ENCODE results near the gene CDKL4.
"Not testable (repeated sequence)": the region's sequence is repeated elsewhere in the genome, so short reads cannot be mapped to it uniquely, and the experiment has no call there.

Gene CDKL4

DNA sequence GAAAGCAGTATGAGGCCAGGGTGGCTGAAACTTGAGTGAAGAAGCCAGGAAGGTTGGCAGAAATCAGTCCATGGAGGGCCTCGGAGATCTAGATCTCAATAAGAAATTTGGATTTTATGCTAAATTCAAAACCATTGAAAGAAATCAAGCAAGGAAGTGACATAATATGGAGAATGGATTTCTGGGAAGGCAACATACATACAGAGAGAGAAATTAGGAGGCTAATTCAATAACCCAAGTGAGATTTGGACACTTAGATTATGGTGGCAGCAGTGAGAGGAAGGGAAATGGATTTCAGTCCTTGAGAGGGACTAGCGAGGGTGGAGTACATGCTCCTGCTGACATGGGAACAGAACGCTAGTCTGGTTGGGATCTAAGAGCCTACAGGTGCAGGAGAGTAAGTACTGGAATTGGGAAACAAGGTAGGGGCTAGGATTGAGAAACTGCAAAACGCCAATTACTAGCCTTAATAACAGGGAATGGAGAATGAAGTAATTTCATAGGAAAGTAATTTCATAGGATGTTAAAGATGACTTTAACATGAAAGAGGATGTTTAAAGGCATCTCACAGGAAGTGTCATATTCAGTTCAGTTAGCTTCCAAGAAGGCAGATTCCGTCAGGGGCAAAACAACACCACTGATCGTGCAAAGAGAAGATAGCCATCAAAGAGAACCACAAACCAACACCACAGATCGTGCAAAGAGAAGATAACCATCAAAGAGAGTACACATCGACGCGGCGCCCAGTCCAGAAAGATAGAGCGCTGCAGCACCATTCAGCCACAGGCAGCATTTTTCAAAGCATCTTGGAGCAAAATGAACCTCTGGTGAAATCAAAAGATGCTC is 27.2 kb downstream of the CDKL4 start:
- H3K4me1 Mint-ChIP-seq: peaks cover 56% of the 10 kb centered on the region
- H3K4me3 Mint-ChIP-seq: peak overlapping the region; percentile 61
- H3K36me3 Mint-ChIP-seq: peaks cover 15% of the 10 kb centered on the region
- peak; percentile 48 to 86 for DNase-seq (ENCODE audit: low spot score in 2 of 2)
- H3K27ac Mint-ChIP-seq: peak overlapping the region; percentile 95
- H3K9me3 Mint-ChIP-seq: no peaks in the 10 kb centered on the region
- ATAC-seq: peak; percentile 89

DNA sequence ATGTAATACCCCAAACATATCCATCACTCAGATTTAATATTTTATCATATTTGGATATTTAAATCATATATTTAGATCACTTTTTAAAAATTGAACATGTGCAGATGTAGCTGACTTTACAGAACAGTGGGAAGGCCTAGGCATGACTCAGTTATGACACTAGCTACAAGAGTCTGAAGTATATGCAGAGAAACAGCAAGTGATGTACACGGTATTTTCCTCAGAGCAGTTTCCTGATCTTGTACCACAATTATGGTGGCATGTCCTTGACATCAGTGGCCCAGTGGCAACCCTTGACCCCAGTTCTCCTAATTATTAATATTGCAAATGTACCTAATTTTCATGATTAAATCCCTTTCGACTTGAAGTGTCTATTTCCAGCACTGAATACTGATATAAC is 28.2 kb downstream of the CDKL4 start:
- DNase-seq (ENCODE audit: low spot score in 2 of 2) (no peak), ATAC-seq (peak; percentile 46)
- peak overlapping the region; percentile 61 for H3K4me3 Mint-ChIP-seq
- H3K36me3 Mint-ChIP-seq: peaks cover 15% of the 10 kb centered on the region
- H3K27ac Mint-ChIP-seq: peak overlapping the region; percentile 95
- H3K4me1 Mint-ChIP-seq: peaks cover 60% of the 10 kb centered on the region
- no peaks in the 10 kb centered on the region for H3K9me3 Mint-ChIP-seq

DNA sequence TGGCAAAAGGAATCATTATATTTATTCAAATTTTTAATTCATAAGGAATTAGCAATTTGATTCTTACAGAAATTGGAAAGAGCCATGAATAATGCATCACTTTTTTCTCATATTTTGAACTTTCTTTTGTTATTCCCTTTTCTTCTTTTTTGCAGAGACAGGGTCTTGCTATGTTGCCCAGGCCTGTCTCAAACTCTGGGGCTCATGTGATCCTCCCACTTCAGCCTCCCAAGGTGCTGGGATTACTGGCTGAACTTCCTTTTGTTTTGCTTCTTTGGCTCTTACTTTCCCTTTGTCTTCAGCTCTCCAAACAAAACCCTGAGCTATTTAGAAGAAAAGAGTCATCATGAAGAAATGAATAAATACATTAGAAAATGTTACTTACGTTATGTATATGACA is 30.8 kb downstream of the CDKL4 start:
- Mint-ChIP-seq H3K4me3 (no peak overlapping the region), H3K36me3 (peaks cover 15% of the 10 kb centered on the region), H3K9me3 (no peaks in the 10 kb centered on the region), H3K4me1 (peaks cover 49% of the 10 kb centered on the region), H3K27ac (no peak overlapping the region)
- no peak for ATAC-seq
- no peak for DNase-seq (ENCODE audit: low spot score in 2 of 2)

DNA sequence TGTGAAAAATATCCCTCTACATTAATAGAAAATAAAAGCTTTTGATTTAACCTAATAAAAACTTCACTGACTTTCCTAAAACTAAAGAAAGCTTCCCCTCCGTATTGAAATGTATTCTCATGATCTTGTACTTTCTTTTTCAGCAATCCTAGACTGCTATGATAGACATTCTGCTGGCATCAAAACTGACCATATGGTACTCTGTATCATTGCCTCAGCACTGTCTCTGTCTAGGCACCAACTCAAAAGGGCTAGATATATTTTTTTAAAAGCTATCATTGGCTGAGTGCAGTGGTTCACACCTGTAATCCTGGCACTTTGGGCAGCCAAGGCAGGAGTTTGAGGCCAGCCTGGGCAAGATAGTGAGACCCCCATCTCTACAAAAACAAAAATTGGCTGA is 32.9 kb downstream of the CDKL4 start:
- no peaks in the 10 kb centered on the region for H3K9me3 Mint-ChIP-seq
- ATAC-seq: no peak
- no peak overlapping the region for H3K27ac Mint-ChIP-seq
- H3K4me1 Mint-ChIP-seq: peaks cover 27% of the 10 kb centered on the region
- no peak for DNase-seq (ENCODE audit: low spot score in 2 of 2)
- no peak overlapping the region for H3K4me3 Mint-ChIP-seq
- no peaks in the 10 kb centered on the region for H3K36me3 Mint-ChIP-seq

DNA sequence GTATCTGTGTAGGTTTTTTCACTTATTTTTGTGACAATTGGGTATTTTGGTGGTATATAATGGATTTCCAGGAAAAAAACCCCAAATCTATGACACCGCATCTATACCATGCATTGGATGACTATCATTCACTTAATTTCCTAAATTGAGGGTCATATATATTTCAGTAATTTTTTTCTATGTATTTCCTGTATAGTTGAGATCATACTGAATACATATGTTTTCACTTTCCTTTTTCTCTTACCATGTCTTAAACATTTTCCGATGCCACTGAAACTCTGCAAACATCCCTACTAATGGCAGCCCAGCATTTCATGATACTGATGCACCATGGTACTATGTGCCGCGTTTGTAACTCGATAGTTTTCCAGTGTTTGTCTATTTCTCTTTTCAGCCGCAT is 40.4 kb downstream of the CDKL4 start:
- ATAC-seq: peak; percentile 32
- no peak overlapping the region for H3K4me3 Mint-ChIP-seq
- no peaks in the 10 kb centered on the region for H3K36me3 Mint-ChIP-seq
- H3K4me1 Mint-ChIP-seq: peaks cover 19% of the 10 kb centered on the region
- H3K27ac Mint-ChIP-seq: no peak overlapping the region
- DNase-seq (ENCODE audit: low spot score in 2 of 2): no peak
- peaks cover 6% of the 10 kb centered on the region for H3K9me3 Mint-ChIP-seq

DNA sequence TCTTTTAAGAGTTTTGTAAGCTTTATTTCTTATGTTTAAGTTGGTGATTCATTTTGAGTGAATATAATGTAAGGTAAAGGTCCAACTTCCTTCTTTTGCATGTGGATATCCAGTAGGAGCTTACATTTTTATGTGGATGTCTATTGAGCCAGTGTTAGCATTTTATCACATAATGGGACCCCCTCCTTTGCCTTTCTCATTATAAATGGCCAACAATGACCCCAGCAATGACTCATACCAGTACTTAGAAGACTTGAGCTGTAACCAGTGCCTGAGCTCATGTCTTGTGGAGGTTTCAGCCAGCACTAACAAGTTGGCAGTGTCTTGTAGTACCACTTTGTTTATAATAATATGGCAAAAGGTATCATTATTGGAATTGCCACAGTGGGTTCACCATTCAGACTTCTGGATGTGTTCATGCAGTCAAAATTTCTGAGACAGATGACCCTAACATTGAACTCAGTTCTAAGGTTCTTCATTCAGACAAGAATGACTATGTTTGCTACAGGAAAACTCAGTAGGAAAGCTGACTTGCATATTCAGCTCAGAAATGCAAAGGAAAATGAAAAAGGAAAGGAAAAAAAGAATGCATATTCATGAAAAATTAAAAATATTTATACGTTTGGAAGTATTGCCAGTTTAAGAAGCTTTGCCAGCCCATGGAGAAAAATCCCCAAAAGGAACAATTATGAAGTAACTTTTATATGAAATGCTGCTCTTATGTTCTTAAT is 41.0 kb downstream of the CDKL4 start:
- peaks cover 19% of the 10 kb centered on the region for H3K4me1 Mint-ChIP-seq
- ATAC-seq (peak; percentile 81), DNase-seq (ENCODE audit: low spot score in 2 of 2) (no peak)
- no peak overlapping the region for H3K4me3 Mint-ChIP-seq
- peaks cover 8% of the 10 kb centered on the region for H3K9me3 Mint-ChIP-seq
- no peak overlapping the region for H3K27ac Mint-ChIP-seq
- H3K36me3 Mint-ChIP-seq: no peaks in the 10 kb centered on the region

DNA sequence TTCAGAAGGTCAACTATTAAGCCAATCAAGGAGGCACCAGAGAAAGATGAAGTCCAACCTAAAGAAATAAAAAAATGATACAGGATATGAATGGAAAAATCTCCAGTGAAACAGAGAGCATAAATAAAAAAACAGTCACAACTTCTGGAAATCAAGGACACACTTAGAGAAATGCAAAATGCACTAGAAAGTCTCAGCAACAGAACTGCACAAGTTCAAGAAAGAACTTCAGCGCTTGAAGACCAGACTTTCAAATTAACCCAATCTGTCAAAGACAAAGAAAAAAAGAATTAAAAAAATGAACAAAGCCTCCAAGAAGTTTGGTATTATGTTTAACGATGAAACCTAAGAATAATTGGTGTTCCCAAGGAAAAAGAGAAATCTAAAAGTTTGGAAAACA is 46.8 kb downstream of the CDKL4 start:
- H3K4me3 Mint-ChIP-seq; H3K27ac Mint-ChIP-seq; H3K4me1 Mint-ChIP-seq; H3K36me3 Mint-ChIP-seq; ATAC-seq; DNase-seq (ENCODE audit: low spot score in 2 of 2): not testable (repeated sequence)
- peaks cover 12% of the 10 kb centered on the region for H3K9me3 Mint-ChIP-seq

DNA sequence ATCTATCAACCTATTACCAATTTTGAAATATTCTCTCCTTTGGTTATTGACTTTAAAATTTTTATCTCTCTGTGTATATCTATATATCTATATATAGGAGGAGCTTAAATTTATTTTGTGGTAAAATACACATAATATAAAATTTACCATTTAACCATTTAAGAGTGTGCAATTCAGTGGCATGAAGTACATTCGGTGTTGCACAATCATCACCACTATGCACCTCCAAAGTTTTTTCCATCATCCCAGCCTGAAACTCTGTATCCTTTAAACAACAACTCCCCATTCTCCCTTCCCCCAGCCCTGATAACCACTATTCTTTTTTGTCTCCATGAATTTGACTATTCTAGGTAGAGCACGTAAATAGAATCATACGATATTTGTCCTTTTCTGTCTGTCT is 49.1 kb downstream of the CDKL4 start:
- DNase-seq (ENCODE audit: low spot score in 2 of 2) (no peak), ATAC-seq (no peak)
- Mint-ChIP-seq H3K36me3 (no peaks in the 10 kb centered on the region), H3K4me3 (no peak overlapping the region), H3K4me1 (no peaks in the 10 kb centered on the region), H3K27ac (no peak overlapping the region), H3K9me3 (peaks cover 9% of the 10 kb centered on the region)

DNA sequence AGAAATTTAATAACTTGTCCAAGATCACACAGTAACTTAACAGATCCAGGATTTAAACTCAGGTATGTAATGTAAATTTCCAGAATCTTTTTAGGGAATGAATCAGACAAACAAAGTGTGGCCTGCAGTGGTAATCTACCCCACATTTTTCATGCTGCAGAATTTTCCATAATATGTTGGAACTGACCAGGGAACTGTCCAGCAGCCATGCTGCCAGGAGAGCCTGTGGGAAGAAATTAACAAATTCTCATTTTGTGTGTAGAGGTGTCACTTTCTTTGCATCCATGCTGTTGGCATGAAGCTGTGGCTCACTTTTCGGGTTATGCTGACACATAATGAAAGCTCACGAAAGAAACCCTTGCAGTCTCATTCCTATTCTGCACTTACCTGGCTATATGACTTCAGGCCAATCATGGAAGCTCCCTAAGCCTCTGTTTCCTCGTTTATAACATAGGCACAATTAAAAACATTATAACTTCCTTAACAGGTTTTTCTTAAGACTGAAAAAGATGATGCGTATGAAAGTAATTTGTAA is 54.7 kb downstream of the CDKL4 start:
- no peak for DNase-seq (ENCODE audit: low spot score in 2 of 2)
- Mint-ChIP-seq H3K27ac (no peak overlapping the region), H3K4me3 (no peak overlapping the region), H3K36me3 (no peaks in the 10 kb centered on the region), H3K9me3 (no peaks in the 10 kb centered on the region), H3K4me1 (no peaks in the 10 kb centered on the region)
- ATAC-seq: peak; percentile 58

DNA sequence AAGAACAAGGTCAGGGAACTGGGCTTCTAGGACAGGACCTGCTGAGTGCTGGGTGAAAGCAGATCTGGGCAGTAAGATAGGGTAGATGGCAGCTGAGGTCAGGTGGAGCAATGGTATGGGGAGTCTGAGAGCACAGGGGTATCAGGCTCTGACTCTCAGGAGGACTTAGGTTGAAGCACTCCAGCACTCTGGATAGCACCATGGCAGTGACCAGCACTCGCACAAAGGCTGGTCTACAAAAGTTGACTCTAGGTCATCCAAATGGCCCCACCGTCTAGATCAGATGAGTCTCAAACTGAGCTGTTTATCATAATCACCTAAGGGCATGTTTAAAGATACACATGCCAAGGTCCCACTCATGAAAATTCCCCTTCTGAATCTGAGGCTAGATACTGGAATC is 60.1 kb downstream of the CDKL4 start:
- DNase-seq (ENCODE audit: low spot score in 2 of 2) (no peak), ATAC-seq (no peak)
- H3K4me1 Mint-ChIP-seq: no peaks in the 10 kb centered on the region
- H3K9me3 Mint-ChIP-seq: no peaks in the 10 kb centered on the region
- no peaks in the 10 kb centered on the region for H3K36me3 Mint-ChIP-seq
- H3K4me3 Mint-ChIP-seq: no peak overlapping the region
- no peak overlapping the region for H3K27ac Mint-ChIP-seq

DNA sequence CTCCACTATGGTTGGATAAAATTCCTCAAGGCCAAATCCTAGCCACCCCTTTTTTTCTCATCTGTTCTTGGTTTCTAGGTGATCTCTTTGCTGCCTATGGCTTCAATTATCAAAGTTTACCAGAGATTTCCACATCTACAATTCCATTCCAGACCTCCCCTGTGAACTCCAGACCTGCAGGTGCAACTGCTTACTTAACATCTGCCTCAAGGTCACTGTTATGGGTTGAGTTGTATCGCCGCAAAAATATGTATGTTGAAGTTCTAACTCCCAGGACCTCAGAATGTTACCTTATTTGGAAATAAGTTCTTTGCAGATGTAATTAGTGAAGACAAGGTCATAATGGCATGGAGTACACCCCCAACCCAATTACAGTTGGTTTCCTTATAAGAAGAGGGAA is 62.5 kb downstream of the CDKL4 start:
- DNase-seq (ENCODE audit: low spot score in 2 of 2) (no peak), ATAC-seq (no peak)
- Mint-ChIP-seq H3K4me1 (no peaks in the 10 kb centered on the region), H3K27ac (no peak overlapping the region), H3K36me3 (no peaks in the 10 kb centered on the region), H3K4me3 (no peak overlapping the region), H3K9me3 (no peaks in the 10 kb centered on the region)

DNA sequence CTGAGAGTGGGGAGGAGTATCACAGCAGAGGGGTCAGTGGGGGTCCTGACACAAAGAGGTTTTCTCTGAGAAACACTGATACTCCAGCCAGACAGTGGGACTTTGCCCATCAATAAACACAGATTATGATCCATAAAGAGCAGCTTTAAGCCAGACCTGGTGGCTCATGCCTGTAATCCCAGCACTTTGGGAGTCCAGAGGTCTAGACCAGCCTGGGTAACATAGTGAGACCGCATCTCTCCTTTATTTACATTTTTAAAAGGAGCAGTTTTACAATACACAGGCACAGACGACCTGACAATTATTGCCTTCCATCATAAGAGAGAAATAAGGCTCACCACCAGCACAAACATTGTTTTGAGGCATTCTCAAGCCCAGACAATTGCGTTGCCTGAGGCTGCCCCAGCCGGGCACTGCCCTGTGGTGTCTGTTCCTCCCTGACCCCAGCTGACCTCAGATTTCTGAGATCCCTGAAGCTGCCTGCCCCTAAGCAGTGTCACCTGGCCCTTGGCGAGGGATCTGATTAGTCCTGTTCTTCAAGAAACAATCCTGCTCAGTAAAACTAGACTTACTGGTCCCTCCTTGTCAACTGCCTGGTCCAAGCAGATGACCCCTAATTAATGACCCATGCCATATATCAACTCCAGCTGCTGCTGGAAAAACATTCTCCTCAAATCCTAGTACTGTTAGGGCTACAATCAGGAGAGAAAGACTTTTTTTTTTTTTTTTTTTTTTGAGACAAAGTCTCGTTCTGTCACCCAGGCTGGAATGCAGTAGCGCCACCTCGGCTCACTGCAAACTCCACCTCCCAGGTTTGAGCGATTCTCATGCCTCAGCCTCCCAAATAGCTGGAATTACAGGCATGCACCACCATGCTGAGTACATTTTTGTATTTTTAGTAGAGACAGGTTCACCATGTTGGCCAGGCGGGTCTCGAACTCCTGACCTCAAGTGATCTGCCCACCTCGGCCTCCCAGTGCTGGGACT is 63.5 kb downstream of the CDKL4 start:
- Mint-ChIP-seq H3K9me3 (no peaks in the 10 kb centered on the region), H3K4me3 (no peak overlapping the region), H3K4me1 (no peaks in the 10 kb centered on the region), H3K27ac (no peak overlapping the region), H3K36me3 (no peaks in the 10 kb centered on the region)
- ATAC-seq: no peak
- no peak for DNase-seq (ENCODE audit: low spot score in 2 of 2)

DNA sequence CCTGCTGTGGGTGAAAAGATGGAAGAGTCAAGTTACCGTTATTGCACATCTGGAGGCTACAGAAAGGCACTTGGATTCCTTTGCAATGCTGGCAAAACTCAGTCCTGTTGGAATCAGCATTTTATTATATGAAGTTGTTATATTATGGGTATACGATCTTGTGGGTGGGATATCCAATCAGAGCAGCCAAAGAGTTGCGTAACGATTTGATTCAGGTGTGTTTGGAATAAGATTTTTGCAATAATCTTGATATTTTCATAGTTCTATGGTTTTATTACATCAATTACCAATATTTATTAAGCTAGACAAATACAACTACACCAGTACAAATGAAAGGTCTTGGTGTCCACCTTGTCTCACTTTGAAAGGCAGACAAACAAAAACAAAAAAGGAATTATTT is 65.0 kb downstream of the CDKL4 start:
- Mint-ChIP-seq H3K9me3 (no peaks in the 10 kb centered on the region), H3K4me3 (no peak overlapping the region), H3K36me3 (no peaks in the 10 kb centered on the region), H3K4me1 (no peaks in the 10 kb centered on the region), H3K27ac (no peak overlapping the region)
- no peak for DNase-seq (ENCODE audit: low spot score in 2 of 2)
- no peak for ATAC-seq

DNA sequence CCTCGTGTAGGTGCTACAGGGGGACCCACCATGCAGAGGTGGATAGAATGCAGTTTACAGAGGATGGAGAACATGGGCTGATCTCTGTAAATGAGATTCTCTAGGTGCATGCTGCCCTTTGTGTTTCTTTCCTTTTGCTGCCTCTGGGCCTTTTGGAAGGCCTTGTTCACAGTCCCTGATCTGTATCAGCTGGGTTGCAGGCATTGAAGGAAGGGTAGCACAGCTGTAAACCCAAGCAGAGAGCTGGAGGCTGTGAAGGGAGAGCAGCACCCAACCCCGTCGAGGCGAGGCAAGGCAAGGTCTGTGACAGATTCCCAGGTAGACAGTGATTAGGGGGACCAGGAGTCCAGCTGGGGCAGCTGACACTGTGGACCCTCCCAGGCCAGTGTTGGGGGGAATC is 66.8 kb downstream of the CDKL4 start:
- H3K27ac Mint-ChIP-seq: no peak overlapping the region
- DNase-seq (ENCODE audit: low spot score in 2 of 2) (no peak), ATAC-seq (no peak)
- no peaks in the 10 kb centered on the region for H3K4me1 Mint-ChIP-seq
- H3K36me3 Mint-ChIP-seq: no peaks in the 10 kb centered on the region
- H3K9me3 Mint-ChIP-seq: no peaks in the 10 kb centered on the region
- H3K4me3 Mint-ChIP-seq: no peak overlapping the region

All from stimulated activated effector memory CD8-positive, alpha-beta T cell treated with anti-CD3 and anti-CD28 coated beads, Interleukin-12 subunit alpha, Interleukin-12 subunit beta, amount 100 ng/mL, for 72 hours (primary cell).